NCI-H510A (cell line): Measurements from ENCODE around the gene PMVK.
A peak's percentile ranks its signal among the peaks of the same experiment; 100 is the strongest.
"Not testable (repeated sequence)": the region's sequence is repeated elsewhere in the genome, so short reads cannot be mapped to it uniquely, and the experiment has no call there.

ENCODE experiments used
- DNase-seq: peaks from one replicate; lab custom pipeline; 2025; lab: John Stamatoyannopoulos, UW

The PMVK gene

GRCh38 chr1:154936555-154937084 lies at the start of gene PMVK:
Gene PMVK (minus strand): TSS chr1:154936719. CDS start chr1:154936685, 34 bp downstream.
- DNase-seq = peak; percentile 93

GRCh38 chr1:154983776-154984466 lies 47.4 kb upstream of the PMVK start:
- DNase-seq = no peak

GRCh38 chr1:154982897-154983648 lies 46.6 kb upstream of the PMVK start, which contains the start of gene FLAD1:
Gene FLAD1 (plus strand): TSS chr1:154983344. CDS start chr1:154983695, 351 bp downstream.
- DNase-seq = peak; percentile 99

GRCh38 chr1:154982341-154982740 lies 45.8 kb upstream of the PMVK start:
- DNase-seq = no peak

- no peak for DNase-seq
These were observed 41.8 kb upstream of the PMVK start for GRCh38 chr1:154978360-154978759.

- DNase-seq = not testable (repeated sequence)
These were observed 41.2 kb upstream of the PMVK start for GRCh38 chr1:154977762-154978161.

- no peak for DNase-seq
These were observed 39.0 kb upstream of the PMVK start for GRCh38 chr1:154975409-154976059.

GRCh38 chr1:154974808-154975408 lies 38.4 kb upstream of the PMVK start:
- peak; percentile 88 for DNase-seq

- DNase-seq = peak; percentile 98
These were observed 37.7 kb upstream of the PMVK start, which contains the start of gene CKS1B for GRCh38 chr1:154974102-154974807. Gene CKS1B (plus strand): TSS chr1:154974681. CDS start chr1:154974746, 65 bp downstream.

GRCh38 chr1:154973344-154974101 lies 37.0 kb upstream of the PMVK start:
- peak; percentile 89 for DNase-seq

GRCh38 chr1:154972517-154973343 lies 36.2 kb upstream of the PMVK start:
- no peak for DNase-seq

- no peak for DNase-seq
These were observed 35.6 kb upstream of the PMVK start for GRCh38 chr1:154972213-154972516.

GRCh38 chr1:154971341-154971998 lies 35.0 kb upstream of the PMVK start:
- DNase-seq = no peak

GRCh38 chr1:154970631-154971340 lies 34.3 kb upstream of the PMVK start, which contains the start of gene SHC1:
Gene SHC1 (minus strand): TSS chr1:154970747. CDS start chr1:154970526, 221 bp downstream.
- peak; percentile 82 for DNase-seq

GRCh38 chr1:154969860-154970452 lies 33.4 kb upstream of the PMVK start:
- no peak for DNase-seq

GRCh38 chr1:154969246-154969645 lies 32.7 kb upstream of the PMVK start:
- DNase-seq = no peak

- DNase-seq = peak; percentile 54
These were observed 32.2 kb upstream of the PMVK start for GRCh38 chr1:154968731-154969130.

GRCh38 chr1:154967331-154967950 lies 30.9 kb upstream of the PMVK start:
- DNase-seq = no peak
